Activated CD4-positive, alpha-beta T cell treated with anti-CD3 and anti-CD28 coated beads for 24 hours (primary cell): Measurements from ENCODE around the gene MRPS18A.
A peak's percentile ranks its signal among the peaks of the same experiment; 100 is the strongest.
"Not testable (repeated sequence)": the region's sequence is repeated elsewhere in the genome, so short reads cannot be mapped to it uniquely, and the experiment has no call there.

Experiments used
- DNase-seq, 2 donors: peaks; one replicate each; pipeline ENCODE4 v3.0.0-alpha.2; 2020; ENCODE audit warnings: low read depth in 2 of 2

Gene MRPS18A

DNA sequence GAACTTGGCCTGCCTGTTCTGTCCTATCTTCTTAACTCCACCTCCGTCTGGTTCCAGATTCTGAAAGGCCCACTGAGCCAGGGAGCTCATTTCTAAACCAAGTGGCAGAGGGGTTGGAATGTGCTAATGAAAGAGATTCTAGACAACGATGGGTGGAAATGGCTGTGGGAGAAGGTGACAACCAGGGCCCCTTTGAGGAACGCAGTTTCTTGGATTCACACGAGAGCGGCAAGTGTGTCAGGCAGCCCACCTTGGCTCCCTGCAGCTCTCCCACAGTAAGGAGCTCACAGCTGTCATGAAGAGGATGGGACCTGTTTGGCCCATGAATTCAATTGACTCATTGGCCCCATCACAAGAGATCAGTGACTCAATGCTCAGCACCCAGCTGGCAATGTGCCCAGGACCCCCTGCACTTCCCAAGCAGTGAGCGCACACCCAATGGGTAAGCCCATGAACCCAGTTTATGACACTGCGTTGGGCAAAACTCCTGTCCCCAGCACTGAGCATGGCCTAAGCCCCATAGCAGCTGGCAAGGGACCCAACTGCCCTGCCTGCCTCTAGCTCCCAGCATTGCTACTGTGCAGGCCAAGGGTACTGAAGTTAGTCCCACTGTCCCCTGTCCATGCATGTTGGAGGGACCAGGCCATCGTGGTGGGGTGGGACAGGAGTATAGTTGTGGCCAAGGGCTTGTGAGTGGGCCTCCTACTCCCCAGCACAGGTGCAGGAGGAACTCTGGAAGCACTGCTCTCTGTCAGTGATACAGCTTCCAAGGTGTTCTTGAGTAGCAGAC is 16.4 kb downstream of the MRPS18A start:
- no peak for DNase-seq

DNA sequence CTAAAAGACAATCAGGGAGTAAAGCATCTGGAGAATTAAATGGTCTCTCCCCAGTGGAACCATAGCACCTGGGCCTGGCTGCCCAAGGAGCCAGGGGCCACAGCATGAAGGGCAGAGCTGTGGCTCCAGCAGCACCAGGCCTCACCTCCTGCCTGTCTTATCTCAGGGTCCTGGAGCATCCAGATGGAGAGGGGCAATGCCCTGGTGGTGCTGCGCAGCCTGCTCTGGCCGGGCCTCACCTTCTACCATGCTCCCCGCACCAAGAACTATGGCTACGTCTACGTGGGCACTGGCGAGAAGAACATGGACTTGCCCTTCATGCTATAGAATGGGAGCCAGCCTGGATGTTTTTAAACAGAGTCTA is 17.0 kb downstream of the MRPS18A start:
- no peak for DNase-seq

DNA sequence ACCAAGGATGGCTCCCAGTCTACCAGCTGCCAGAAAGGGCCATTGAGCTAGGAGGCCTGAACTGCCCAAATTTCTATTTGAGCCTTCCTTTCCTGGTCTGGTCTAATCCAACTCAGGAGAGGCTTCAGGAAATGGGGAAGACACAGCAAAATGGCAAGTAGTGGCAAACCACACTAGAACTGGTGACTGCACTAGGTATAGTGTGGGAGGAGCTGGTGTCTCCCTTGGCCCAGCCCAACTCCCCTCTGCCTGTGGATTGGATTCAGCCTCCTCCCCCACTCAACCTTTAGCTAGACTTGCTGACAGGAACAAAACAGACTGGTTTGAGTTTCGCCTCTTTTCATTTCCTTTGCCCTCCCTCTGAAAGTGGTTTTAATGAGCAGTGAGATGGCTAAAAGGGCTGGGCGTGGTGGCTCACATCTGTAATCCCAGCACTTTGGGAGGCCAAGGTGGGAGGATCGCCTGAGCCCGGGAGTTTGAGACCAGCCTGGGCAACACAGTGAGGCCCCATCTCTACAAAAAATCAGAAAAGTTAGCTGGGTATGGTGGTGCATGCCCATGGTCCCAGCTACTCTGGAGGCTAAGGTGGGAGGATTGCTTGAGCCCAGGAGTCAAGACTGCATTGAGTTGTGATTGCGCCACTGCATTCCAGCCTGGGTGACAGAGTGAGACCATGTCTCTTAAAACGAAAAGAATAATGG is 17.5 kb downstream of the MRPS18A start:
- no peak for DNase-seq

DNA sequence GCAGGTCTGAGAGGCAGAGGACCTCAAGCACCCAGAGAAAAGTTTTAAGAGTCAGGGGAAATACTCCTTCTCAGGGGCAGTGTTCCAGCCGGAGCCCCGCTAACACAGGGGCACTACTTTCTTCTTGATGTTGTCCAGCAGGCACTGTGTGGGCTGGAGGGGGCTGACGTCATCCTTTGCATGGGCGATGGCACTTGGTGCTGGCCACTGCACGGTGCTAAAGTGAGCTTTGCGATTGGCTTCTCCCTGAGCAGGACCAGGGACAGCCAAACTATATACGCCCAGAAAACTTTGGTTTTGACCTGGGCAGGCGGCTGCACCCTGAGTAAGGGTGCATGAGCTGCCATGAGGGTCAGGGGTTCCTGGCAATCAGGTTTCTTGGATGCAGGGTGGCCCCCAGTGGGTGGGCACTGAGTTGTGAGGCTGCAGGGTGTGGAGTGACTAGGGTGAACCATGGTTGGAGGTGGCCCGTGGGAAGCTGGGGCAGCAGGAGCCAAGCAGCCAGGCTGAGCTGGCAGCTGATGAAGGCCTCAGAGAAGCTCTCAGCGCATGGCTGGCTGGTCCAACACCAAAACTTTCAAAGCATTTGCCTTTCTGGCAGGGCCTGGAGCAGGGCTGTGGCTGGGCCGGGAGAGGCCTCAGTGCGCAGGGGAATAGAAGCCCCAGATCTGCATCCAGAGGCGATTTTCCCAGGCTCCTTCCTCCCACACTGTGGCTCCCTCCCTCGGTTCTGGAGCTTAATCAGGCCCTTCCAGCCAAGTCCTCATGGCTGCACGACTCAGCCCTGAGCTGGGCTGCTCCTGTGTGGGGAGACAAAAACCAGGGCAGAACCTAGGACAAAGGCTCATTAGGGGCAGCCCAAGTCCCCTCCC is 18.3 kb downstream of the MRPS18A start:
- DNase-seq: no peak

DNA sequence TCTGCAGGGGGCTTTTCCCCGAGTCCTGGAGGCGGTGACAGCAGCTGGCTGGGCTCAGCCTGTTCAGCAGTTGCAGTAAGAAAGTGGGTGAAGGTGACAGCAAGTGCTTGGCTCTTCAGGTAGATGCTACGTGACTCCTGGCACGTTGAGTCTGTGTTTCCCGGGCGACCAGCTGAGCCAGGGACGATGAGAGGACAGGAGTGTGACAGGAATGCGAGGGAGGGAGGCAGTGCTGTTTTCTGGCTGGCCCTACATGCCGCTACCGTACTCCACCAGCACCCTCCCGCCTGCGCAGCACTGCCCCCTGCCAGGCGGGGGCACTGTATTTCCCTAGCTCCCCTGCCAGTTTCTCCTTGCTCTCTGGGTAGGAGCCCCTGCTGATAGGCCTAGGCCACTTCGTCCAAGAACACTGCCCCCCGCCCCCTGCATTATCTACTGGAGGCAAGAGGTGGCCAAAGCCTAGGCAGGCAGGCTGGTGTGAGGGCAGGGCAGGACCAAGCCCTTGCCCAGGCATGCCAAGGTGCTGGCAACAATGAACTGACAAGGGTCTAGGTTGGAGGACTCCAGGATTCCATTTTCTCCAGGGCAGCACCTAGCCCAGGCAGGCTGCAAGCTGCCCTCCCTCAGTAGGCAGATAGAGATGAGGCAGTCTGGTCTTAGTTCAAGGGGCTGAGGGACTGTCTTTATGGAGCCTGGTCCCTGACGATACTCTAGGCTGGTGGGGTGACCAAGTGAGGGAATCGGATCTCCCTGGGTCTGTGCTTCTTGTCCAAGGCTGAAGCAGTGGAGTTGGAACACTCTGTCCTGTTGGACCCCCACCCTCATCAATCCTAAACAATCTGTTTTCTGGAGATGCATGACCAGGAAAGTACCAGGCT is 19.2 kb downstream of the MRPS18A start:
- peak; percentile 20 to 58 for DNase-seq

DNA sequence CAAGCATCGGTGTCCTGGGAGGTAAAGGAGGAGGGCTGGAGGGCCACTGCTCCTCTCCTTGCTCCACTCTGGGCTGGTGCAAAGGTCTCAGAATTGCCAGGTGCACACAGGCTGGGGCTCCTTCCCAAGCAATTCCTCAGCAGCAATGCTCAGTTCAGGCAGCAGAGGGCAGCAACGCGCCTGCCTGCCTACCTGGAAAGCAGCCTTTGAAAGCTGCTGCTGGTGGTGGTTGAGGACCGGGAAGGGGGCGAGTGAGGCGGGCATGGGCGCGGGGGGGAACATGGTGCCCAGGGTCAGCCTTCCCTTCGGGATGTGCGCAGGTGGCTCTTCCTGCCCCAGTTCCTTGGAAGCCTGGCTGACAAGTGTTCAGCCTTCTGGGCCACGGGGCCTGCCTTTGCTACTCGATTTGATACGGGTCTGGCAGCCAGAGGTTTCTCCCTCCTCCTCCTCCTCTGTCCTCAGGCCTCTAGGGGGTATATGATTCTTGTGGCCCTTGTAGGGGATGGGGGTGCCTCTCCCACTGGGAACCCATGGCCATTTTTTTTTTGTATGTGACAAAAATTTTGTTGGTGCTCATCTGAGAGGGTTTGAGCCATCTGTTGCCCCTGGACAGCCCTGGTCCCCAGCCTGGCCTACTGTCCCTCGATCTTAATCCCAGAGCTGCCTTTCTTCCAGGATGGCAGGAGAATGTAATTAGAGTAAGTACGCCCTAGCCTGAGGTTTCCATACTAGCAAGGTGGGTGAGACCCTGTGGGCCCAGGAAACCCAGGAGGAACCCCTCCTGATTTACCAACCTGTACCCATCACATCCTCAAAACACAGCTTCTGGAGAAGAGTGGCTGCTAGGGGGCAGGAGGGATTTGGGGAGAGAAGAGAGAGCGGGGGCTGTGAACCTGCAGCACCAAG is 20.1 kb downstream of the MRPS18A start:
- peak; percentile 65 to 85 for DNase-seq

DNA sequence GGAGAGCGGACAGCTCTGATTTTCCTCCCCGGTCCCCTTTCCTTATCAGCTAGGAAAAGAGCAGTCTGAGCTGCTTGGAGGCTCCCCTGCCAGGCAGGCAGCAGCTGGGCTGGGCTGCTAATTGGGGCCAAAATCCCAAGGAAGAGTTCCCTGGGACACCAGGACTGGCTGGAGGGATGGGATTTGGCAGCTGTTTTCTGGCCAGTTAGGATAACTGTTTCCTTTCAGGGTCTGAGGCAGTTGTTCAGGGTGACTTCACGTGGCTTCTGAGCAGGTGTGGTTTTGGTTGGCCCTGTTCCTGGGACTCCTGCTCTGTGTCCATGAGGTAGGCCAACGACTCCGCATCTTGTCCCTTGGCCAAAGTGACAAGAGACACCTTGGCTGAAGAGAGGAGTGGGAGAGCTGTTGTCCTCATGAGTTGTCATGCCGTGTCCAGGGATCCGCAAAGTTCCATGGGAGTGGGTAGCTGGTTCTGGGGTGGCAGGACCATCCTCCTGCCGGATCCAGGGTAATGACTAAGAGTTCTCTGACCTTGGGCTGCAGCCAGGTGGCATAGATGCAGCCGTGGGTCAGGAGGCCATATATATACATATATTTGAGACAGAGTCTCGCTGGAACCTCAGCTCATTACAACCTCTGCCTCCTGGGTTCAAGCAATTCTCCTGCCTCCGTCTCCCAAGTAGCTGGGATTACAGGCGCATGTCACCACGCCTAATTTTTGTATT is 21.2 kb downstream of the MRPS18A start:
- no peak for DNase-seq

DNA sequence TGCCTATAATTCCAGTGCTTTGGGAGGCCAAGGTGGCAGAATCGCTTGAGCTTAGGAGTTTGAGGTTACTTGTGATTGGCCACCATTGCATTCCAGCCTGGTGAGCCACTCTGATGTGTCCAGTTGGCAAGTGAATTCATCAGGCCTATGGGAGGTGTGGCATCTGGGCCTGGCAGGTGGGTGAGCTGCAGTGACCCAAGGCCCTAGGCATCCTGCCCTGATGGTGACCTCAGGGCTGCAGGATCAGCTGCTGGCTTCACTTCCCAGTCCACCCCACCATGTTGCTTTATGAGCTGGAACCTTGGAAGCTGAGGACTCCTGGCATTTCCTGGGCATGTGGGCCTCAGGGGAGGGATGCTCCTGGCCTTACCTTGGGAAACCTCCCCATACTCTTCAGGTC is 22.2 kb downstream of the MRPS18A start:
- no peak for DNase-seq

DNA sequence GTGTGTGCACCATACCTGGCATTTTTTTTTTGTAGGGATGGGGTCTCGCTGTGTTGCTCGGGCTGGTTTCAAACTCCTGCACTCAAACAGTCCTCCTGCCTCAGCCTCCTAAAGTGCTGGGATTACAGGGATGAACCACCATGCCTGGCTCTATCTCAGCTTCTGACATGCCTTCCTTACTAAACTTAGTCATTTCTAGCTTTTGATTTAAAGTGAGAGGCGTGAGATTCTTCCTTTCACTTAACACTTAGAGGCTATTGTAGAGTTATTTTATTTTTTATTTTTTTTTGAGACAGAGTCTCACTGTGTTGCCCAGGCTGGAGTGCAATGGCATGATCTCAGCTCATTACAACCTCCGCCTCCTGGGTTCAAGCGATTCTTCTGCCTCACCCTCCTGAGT is 24.6 kb downstream of the MRPS18A start:
- DNase-seq: not testable (repeated sequence)

DNA sequence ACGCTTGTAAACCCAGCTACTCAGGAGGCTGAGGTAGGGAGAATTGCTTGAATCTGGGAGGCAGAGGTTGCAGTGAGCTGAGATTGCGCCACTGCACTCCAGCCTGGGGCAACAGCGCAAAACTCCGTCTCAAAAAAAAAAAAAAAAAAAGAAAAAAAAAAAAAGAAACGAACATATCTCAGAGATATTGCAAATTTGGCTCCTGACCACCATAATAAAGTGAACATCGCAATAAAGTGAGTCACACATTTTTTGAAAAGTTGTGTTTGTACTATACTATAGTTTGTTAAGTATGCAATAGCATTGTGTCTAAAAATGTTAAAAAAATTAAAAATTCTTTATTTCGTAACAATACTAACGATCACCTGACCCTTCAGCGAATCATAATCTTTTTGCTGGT is 29.4 kb downstream of the MRPS18A start:
- no peak for DNase-seq

DNA sequence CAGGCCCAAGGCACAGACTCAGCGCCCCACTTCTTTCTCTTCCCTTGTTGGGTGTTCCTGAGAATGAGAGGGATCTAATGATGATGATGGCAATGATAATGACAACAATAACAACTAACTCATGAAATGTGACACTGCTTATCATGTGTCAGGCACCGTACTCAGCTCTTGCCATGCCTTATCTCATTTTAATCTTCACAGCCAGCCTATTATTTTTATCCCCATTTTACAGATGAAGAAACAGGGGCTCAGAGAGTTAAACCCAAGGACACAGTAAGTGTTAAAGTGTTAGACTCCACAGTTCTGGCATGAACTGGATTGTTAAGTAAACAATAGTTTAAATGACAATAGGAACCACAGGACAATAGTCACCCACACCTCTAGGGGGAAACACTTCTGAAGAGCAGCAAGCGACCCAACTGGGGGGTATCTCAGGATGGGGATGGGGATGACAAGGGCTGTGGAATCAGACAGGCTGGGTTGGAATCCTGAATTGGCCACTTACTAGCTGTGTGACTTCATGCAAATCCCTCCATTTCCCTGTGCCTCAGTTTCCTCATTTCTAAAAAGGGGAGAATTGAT is 30.3 kb downstream of the MRPS18A start:
- no peak for DNase-seq

DNA sequence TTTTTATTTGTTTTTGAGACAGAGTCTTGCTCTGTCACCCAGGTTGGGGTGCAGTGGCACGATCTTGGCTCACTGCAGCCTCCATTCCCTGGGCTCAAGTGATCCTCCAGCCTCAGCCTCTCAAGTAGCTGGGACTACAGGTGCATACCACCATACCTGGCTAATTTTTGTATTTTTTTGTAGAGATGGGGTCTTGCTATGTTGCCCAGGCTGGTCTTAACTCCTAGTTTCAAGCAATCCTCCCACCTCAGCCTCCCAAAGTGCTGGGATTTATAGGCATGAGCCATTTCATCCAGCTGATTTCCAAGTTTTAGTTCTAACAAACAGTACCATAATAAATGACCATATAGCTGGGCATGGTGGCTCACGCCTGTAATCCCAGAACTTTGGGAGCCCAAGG is 34.8 kb downstream of the MRPS18A start:
- DNase-seq: not testable (repeated sequence)

DNA sequence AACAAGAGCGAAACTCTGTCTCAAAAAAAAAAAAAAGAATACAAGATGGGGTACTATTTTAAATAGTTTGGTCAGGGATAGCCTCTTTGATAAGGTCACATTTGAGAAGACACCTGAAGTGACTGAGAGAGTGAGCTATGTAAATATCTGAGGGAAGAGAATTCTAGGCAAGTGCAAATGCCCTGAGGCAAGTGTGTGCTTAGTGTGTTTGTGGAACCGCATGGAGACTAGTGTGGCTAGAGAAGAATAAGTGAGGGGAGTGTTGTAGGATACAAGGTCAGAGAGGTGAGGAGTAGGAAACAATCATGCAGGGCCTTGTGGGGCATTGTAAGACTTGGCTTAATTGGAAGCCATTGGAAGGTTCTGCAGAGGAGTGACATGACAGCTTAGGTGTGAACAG is 39.3 kb downstream of the MRPS18A start:
- no peak for DNase-seq

DNA sequence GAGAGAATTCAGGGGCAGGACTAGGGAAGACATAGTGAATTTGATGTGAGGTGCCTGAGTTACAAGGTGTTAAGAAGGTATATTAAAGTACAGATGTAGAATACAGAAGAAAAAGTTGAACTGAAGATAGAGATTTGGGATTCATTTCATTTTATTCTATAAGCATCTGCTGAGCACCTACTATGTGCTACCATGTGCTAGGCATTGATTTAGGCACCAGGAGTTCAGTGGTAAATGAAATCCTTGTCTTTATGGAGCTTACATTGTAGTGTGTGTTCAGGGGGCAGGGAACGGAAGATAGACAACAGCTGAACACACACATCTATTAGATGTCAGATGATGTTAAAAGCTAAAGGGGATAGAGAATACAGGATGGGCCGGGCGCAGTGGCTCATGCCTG is 40.0 kb downstream of the MRPS18A start:
- DNase-seq: no peak

DNA sequence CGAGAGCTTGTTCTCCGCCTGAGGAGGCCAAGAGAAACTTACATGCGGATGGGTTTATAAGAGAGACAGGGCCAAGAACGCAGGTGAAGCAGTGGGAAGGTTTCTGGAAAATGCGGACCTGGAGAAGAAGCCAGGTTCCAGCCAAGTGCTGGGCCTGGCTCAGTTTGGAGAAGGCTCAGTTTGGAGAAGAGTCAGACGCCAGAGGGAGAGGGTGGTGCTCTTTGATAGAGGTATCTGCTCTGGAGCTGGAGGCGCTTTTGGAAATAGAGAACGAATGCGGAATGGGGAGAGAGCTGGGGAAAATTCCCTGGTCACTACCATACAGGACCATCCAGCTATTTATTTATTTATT is 42.0 kb downstream of the MRPS18A start:
- no peak for DNase-seq

DNA sequence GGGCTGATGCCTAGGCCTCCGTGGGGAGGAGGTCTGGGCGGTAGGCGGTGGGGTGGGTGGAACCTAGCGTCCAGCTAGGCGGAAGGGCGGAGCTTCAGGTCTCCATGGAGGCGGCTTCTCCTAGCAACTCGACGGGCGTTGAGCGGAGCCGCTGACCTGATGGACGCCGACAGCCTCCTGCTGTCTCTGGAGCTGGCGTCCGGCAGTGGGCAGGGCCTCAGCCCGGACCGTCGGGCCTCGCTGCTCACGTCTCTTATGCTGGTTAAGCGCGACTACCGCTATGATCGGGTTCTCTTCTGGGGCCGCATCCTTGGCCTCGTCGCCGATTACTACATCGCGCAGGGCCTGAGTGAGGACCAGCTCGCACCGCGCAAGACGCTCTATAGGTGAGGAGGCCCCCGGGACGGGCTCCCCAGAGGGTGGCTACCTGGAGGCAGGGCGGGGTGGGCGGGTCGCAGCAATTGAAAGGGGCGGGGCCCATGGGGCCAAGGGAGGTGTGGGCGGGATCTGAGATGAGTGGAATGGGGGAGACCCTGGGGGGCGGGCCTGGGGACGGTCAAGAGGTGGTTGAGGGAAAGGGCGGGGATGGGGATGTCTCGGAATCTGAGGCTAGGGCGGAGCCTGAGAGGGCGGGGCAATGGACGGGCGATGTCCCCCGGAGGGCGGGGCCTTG is 42.5 kb downstream of the MRPS18A start, which contains the start of gene RSPH9:
Gene RSPH9, plus strand, starts transcription at position 97 of the 673 bp plus-strand sequence. Its CDS starts 63 bp downstream, at position 160.
- DNase-seq: peak; percentile 33 to 66

DNA sequence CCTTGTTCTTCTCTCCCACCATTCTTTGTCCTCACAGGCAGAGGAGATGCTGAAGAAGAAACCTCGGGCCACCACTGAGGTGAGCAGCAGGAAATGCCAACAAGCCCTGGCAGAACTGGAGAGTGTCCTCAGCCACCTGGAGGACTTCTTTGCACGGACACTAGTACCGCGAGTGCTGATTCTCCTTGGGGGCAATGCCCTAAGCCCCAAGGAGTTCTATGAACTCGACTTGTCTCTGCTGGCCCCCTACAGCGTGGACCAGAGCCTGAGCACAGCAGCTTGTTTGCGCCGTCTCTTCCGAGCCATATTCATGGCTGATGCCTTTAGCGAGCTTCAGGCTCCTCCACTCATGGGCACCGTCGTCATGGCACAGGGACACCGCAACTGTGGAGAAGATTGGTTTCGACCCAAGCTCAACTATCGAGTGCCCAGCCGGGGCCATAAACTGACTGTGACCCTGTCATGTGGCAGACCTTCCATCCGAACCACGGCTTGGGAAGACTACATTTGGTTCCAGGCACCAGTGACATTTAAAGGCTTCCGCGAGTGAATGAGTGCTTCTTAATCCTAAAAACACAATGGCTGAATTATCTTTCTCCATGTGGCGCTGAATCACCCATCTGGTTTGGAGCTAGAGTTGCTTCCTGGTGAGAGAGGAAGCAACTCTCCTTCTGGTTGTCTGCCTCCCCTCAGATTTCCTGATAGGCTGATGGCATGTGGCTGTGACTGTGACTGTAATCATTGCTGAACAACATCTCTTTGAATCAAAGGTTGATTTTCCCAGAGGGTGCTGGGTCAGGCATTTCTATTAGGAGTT is 47.4 kb downstream of the MRPS18A start:
- no peak for DNase-seq

DNA sequence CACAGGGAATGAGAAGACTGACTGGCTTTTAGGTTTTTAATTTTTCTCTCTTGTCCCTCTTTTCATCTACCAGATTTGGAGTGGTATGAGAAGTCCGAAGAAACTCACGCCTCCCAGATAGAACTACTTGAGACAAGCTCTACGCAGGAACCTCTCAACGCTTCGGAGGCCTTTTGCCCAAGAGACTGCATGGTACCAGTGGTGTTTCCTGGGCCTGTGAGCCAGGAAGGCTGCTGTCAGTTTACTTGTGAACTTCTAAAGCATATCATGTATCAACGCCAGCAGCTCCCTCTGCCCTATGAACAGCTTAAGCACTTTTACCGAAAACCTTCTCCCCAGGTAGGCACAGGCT is 51.3 kb downstream of the MRPS18A start:
- no peak for DNase-seq
